GM21737 (cell line): Measurements from ENCODE around the gene STX16.

Experiments
- ATAC-seq: cut with Tn5 transposase; IDR thresholded peaks from one replicate; pipeline ENCODE4 v1.9.1; 2021; ENCODE audit warnings: mild to moderate bottlenecking, moderate library complexity; ENCODE audit not compliant: unreplicated experiment

STX16 gene

GRCh38 chr20:58708246-58708931 is 57.3 kb downstream of the STX16 start:
- ATAC-seq, result no peak

GRCh38 chr20:58709013-58709702 is 58.1 kb downstream of the STX16 start:
- no peak for ATAC-seq

GRCh38 chr20:58709703-58710039 is 58.6 kb downstream of the STX16 start:
- no peak for ATAC-seq

GRCh38 chr20:58710481-58711265 is 59.6 kb downstream of the STX16 start:
- ATAC-seq, result no peak

GRCh38 chr20:58711266-58712051 is 60.4 kb downstream of the STX16 start:
- ATAC-seq, result no peak

- ATAC-seq, result no peak
Measured at GRCh38 chr20:58712151-58712791, 61.2 kb downstream of the STX16 start.

- no peak for ATAC-seq
Measured at GRCh38 chr20:58712806-58713731, 62.0 kb downstream of the STX16 start.

GRCh38 chr20:58713801-58714339 is 62.8 kb downstream of the STX16 start:
- ATAC-seq, result no peak

GRCh38 chr20:58714340-58714922 is 63.3 kb downstream of the STX16 start:
- ATAC-seq, result no peak

GRCh38 chr20:58714923-58715351 is 63.9 kb downstream of the STX16 start:
- ATAC-seq, result no peak

- no peak for ATAC-seq
Measured at GRCh38 chr20:58715391-58715800, 64.3 kb downstream of the STX16 start.

- no peak for ATAC-seq
Measured at GRCh38 chr20:58715801-58716475, 64.9 kb downstream of the STX16 start.

- no peak for ATAC-seq
Measured at GRCh38 chr20:58716476-58717277, 65.6 kb downstream of the STX16 start.

GRCh38 chr20:58717278-58718091 is 66.4 kb downstream of the STX16 start:
- no peak for ATAC-seq

- ATAC-seq, result no peak
Measured at GRCh38 chr20:58718121-58718563, 67.1 kb downstream of the STX16 start.

GRCh38 chr20:58718729-58719128 is 67.6 kb downstream of the STX16 start:
- ATAC-seq, result no peak

- ATAC-seq, result no peak
Measured at GRCh38 chr20:58719258-58719657, 68.2 kb downstream of the STX16 start.
